Sigmoid colon (tissue), 7 donors: ENCODE results near the gene PNMA5. TPM values are rescaled to one million over a fixed set of nuclear protein-coding genes. Genes with fewer than 3 reads are reported as not detected.
A peak's percentile ranks its signal among the peaks of the same experiment; 100 is the strongest.

Experiments used
- DNase-seq: peaks from one replicate; pipeline ENCODE4 v3.0.0-alpha.2; 2019
- H3K27ac ChIP-seq, 4 donors: fragments of 200-600 bp; sonication (generic); one replicate each; pipeline ENCODE4 v1.5.1; 2016 to 2019; ENCODE audit warnings: mild to moderate bottlenecking in 1 of 4
- H3K27me3 ChIP-seq, 3 donors: fragments of 200-600 bp; sonication (generic); one replicate each; pipeline ENCODE4 v1.5.1; 2019; ENCODE audit warnings: mild to moderate bottlenecking in 1 of 3
- H3K36me3 ChIP-seq, 4 donors: fragments of 200-600 bp; sonication (generic); one replicate each; pipeline ENCODE4 v1.5.1; 2016 to 2019
- H3K4me1 ChIP-seq, 4 donors: fragments of 200-600 bp; sonication (generic); one replicate each; pipeline ENCODE4 v1.5.1; 2017 to 2019
- H3K4me3 ChIP-seq, 4 donors: fragments of 200-600 bp; sonication (generic); one replicate each; pipeline ENCODE4 v1.5.1; 2017 to 2019; ENCODE audit warnings: mild to moderate bottlenecking in 2 of 4, moderate library complexity in 1 of 4
- H3K9me3 ChIP-seq, 4 donors: fragments of 200-600 bp in 3 of 4; sonication (generic) in 3 of 4; one replicate each; pipeline versions ENCODE4 v1.5.1 to v1.6.1; 2013 to 2019
- CTCF ChIP-seq, 4 experiments: fragments of 450-650 bp in 3 of 4; fragments of 200-600 bp in 1 of 4; IDR thresholded peaks; one replicate each; pipeline ENCODE4 v1.5.1; 2016 to 2019; ENCODE audit warnings: antibody characterized with exemption in 4 of 4, mild to moderate bottlenecking in 3 of 4, moderate library complexity in 2 of 4
- EP300 ChIP-seq, 4 donors: sonication (generic); formaldehyde crosslinking; IDR thresholded peaks; one replicate each; pipeline ENCODE4 v1.6.1; 2017; ENCODE audit warnings: antibody characterized with exemption in 4 of 4
- POLR2A ChIP-seq, 2 donors: fragments of 450-650 bp; IDR thresholded peaks; one replicate each; pipeline ENCODE4 v1.6.1; 2016; ENCODE audit warnings: antibody characterized with exemption in 2 of 2, mild to moderate bottlenecking in 2 of 2, moderate library complexity in 2 of 2
- POLR2AphosphoS5 ChIP-seq, 4 donors: sonication (generic); formaldehyde crosslinking; IDR thresholded peaks; one replicate each; pipeline ENCODE4 v1.6.1; 2017; ENCODE audit warnings: antibody characterized with exemption in 4 of 4
- WGBS, 2 donors: extraction: QIAGEN DNeasy Blood & Tissue Kit; methylation state at CpG; one replicate each; pipeline ENCODE4 v1.1.7; 2013; 5-methylcytosine and 5-hydroxymethylcytosine counted together
- intact Hi-C: fragments of 100-400 bp; cut with DNase I; formaldehyde crosslinking; loops from one replicate; pipeline ENCODE4 v1.15.1; 2023
- polyA plus RNA-seq, 3 donors: library from polyadenylated mRNA; stranded (reverse); fragments of 200-250 nt; gene quantifications; one replicate each; pipeline ENCODE4 v1.2.3, GENCODE V29; 2013
- total RNA-seq, 4 donors: library from RNA; depleted of rRNA; stranded (reverse); fragments of >200 nt; gene quantifications; one replicate each; pipeline ENCODE4 v1.1.0, GENCODE V29; 2016
- donor health status: healthy with polysubstance abuse.
- donor health status: Bipolar disorder and iron deficiency.
- donor health status: healthy.

Gene PNMA5
- total and polyA plus RNA-seq, 7 donors: 0.03 TPM; not detected in 6

- DNase-seq: peak; percentile 4
- TF ChIP-seq CTCF (IDR thresholded peaks at IDR 0.05): no peak
- no peak for TF ChIP-seq POLR2A (IDR thresholded peaks at IDR 0.05)
- TF ChIP-seq POLR2AphosphoS5 (IDR thresholded peaks at IDR 0.05): no peak
- no peak for TF ChIP-seq EP300 (IDR thresholded peaks at IDR 0.05)
- intact Hi-C loops: no loop called here
- H3K4me3 ChIP-seq: no peak overlapping the region
- WGBS, 2 donors: 84 to 94% methylated on average over 1 of the region's 1 CpG
- no peaks in the 10 kb centered on the region for H3K36me3 ChIP-seq
- H3K9me3 ChIP-seq: no peaks in the 10 kb centered on the region
- H3K27ac ChIP-seq: no peak overlapping the region
- H3K4me1 ChIP-seq: no peaks in the 10 kb centered on the region
- H3K27me3 ChIP-seq: no peaks in the 10 kb centered on the region
Observed at GRCh38 chrX:152960115-152960514, 33.8 kb downstream of the PNMA5 start.

- H3K4me1 ChIP-seq: no peaks in the 10 kb centered on the region
- TF ChIP-seq EP300 (IDR thresholded peaks at IDR 0.05) (no peak), POLR2A (IDR thresholded peaks at IDR 0.05) (no peak), POLR2AphosphoS5 (IDR thresholded peaks at IDR 0.05) (no peak), CTCF (IDR thresholded peaks at IDR 0.05) (no peak)
- H3K9me3 ChIP-seq: no peaks in the 10 kb centered on the region
- peaks cover 0 to 3% (median 0%) of the 10 kb centered on the region in 3 donors for H3K27me3 ChIP-seq
- DNase-seq: peak; percentile 53
- H3K27ac ChIP-seq: no peak overlapping the region
- WGBS, 2 donors: 85 to 88% methylated on average over 6 of the region's 6 CpGs
- no peak overlapping the region for H3K4me3 ChIP-seq
- intact Hi-C loops: loop anchor here (2.0 kb wide), 2 partner anchors 993 to 1575 kb away; no protein-coding TSS in a partner anchor
- H3K36me3 ChIP-seq: no peaks in the 10 kb centered on the region
Observed at GRCh38 chrX:152959626-152960025, 34.3 kb downstream of the PNMA5 start.

GRCh38 chrX:152958524-152959465, 35.1 kb downstream of the PNMA5 start:
- intact Hi-C loops: loop anchor here (2.0 kb wide), 2 partner anchors 994 to 1576 kb away; no protein-coding TSS in a partner anchor
- peak; percentile 94 for DNase-seq
- H3K4me3 ChIP-seq: peak overlapping the region; percentile 7 to 42 (median 28)
- 21 to 35% methylated on average over 53 of the region's 53 CpGs for WGBS, 2 donors
- peak in 1 of 4 donors; percentile 25 for TF ChIP-seq EP300 (IDR thresholded peaks at IDR 0.05)
- TF ChIP-seq POLR2AphosphoS5 (IDR thresholded peaks at IDR 0.05): peak in 3 of 4 donors; percentile 6 to 71 (median 34)
- no peak for TF ChIP-seq POLR2A (IDR thresholded peaks at IDR 0.05)
- peak; percentile 65 to 92 (median 74) for TF ChIP-seq CTCF (IDR thresholded peaks at IDR 0.05)
- H3K4me1 ChIP-seq: no peaks in the 10 kb centered on the region
- H3K27me3 ChIP-seq: peaks cover 0 to 3% (median 0%) of the 10 kb centered on the region in 3 donors
- peak overlapping the region; percentile 64 to 77 (median 72) for H3K27ac ChIP-seq
- no peaks in the 10 kb centered on the region for H3K36me3 ChIP-seq
- H3K9me3 ChIP-seq: no peaks in the 10 kb centered on the region

- Histone ChIP-seq H3K36me3 (no peaks in the 10 kb centered on the region), H3K4me1 (no peaks in the 10 kb centered on the region), H3K9me3 (no peaks in the 10 kb centered on the region), H3K4me3 (peak overlapping the region in 2 of 4 donors; percentile 28 to 42), H3K27ac (peak overlapping the region; percentile 64 to 77 (median 72)), H3K27me3 (peaks cover 0 to 3% (median 0%) of the 10 kb centered on the region in 3 donors)
- TF ChIP-seq POLR2A (IDR thresholded peaks at IDR 0.05): no peak
- no peak for TF ChIP-seq POLR2AphosphoS5 (IDR thresholded peaks at IDR 0.05)
- TF ChIP-seq CTCF (IDR thresholded peaks at IDR 0.05): no peak
- no peak for TF ChIP-seq EP300 (IDR thresholded peaks at IDR 0.05)
- no peak for DNase-seq
- intact Hi-C loops: loop anchor here (2.0 kb wide), 2 partner anchors 995 to 1577 kb away; no protein-coding TSS in a partner anchor
- WGBS, 2 donors: 80 to 91% methylated on average over 5 of the region's 5 CpGs
Observed at GRCh38 chrX:152958047-152958446, 35.9 kb downstream of the PNMA5 start.
